HEK293 (cell line): ENCODE results near the gene ADSS1.

Experiments used
- CTCF ChIA-PET: fragments of 350-600 bp; formaldehyde crosslinking; extraction: SDS; loops from one replicate; lab custom pipeline; 2021; ENCODE audit warnings: antibody characterized with exemption; lab: Yijun Ruan, JAX
- POLR2A ChIA-PET: fragments of 300-600 bp; formaldehyde crosslinking; extraction: SDS; loops from one replicate; lab custom pipeline; 2020; ENCODE audit warnings: antibody characterized with exemption, inconsistent platforms; lab: Yijun Ruan, JAX
- H3K27ac ChIP-seq: fragments of 200-500 bp; sonication (Bioruptor generic); 2 replicates; pipeline ENCODE4 v1.5.1; 2014; ENCODE audit warnings: low read depth, low read length, control low read depth, inconsistent platforms; ENCODE audit errors: extremely low read depth
- H3K36me3 ChIP-seq, 2 experiments: fragments of 200-500 bp in 1 of 2; sonication (Bioruptor generic) in 1 of 2; 1 replicate in 1 of 2; 2 replicates in 1 of 2; pipeline ENCODE4 v1.5.1; 2014 to 2017; ENCODE audit warnings: inconsistent platforms in 2 of 2, low read length in 2 of 2; ENCODE audit not compliant: control insufficient read depth in 2 of 2, insufficient read depth in 1 of 2
- H3K4me1 ChIP-seq: fragments of 200-500 bp; sonication (Bioruptor generic); 2 replicates; pipeline ENCODE4 v1.5.1; 2014; ENCODE audit warnings: mild to moderate bottlenecking, low read length, inconsistent platforms; ENCODE audit not compliant: control insufficient read depth, insufficient read depth
- H3K4me3 ChIP-seq: 2 replicates; pipeline ENCODE4 v1.5.1; 2011; ENCODE audit warnings: low read depth, mild to moderate bottlenecking, control low read depth, low read length, moderate library complexity
- H3K9me3 ChIP-seq: fragments of 200-500 bp; sonication (Bioruptor generic); 2 replicates; pipeline ENCODE4 v1.5.1; 2014; ENCODE audit warnings: low read depth, low read length, inconsistent platforms; ENCODE audit not compliant: control insufficient read depth, insufficient read depth
- GLI2 ChIP-seq: fragments of 450-650 bp; formaldehyde crosslinking; IDR thresholded peaks from 2 replicates; pipeline ENCODE4; 2017; ENCODE audit warnings: missing biosample characterization, missing genetic modification characterization, low read depth, borderline replicate concordance
- KLF10 ChIP-seq: fragments of 450-650 bp; IDR thresholded peaks from 2 replicates; pipeline ENCODE4 v1.5.1; 2018; ENCODE audit warnings: missing biosample characterization, mild to moderate bottlenecking, missing genetic modification characterization
- KLF16 ChIP-seq: fragments of 450-650 bp; formaldehyde crosslinking; IDR thresholded peaks from 2 replicates; pipeline ENCODE4 v1.5.1; 2017; ENCODE audit warnings: missing biosample characterization, missing genetic modification characterization
- PATZ1 ChIP-seq: fragments of 450-650 bp; formaldehyde crosslinking; IDR thresholded peaks from 2 replicates; pipeline ENCODE4 v1.5.1; 2016; ENCODE audit warnings: missing biosample characterization, missing genetic modification characterization
- PRDM10 ChIP-seq: fragments of 450-650 bp; formaldehyde crosslinking; IDR thresholded peaks from 2 replicates; pipeline ENCODE4 v1.5.1; 2016; ENCODE audit warnings: missing biosample characterization, missing genetic modification characterization
- REPIN1 ChIP-seq: fragments of 450-650 bp; formaldehyde crosslinking; IDR thresholded peaks from 2 replicates; pipeline ENCODE4 v1.5.1; 2017; ENCODE audit warnings: missing biosample characterization, missing genetic modification characterization, low read depth
- SCRT1 ChIP-seq: fragments of 450-650 bp; formaldehyde crosslinking; IDR thresholded peaks from 2 replicates; pipeline ENCODE4 v1.5.1; 2016; ENCODE audit warnings: missing biosample characterization, missing genetic modification characterization, borderline replicate concordance
- YY1 ChIP-seq: fragments of 450-650 bp; formaldehyde crosslinking; IDR thresholded peaks from 2 replicates; pipeline ENCODE4 v1.5.1; 2018; ENCODE audit warnings: missing biosample characterization, missing genetic modification characterization
- ZBTB20 ChIP-seq: fragments of 450-650 bp; formaldehyde crosslinking; IDR thresholded peaks from 2 replicates; pipeline ENCODE4 v1.5.1; 2016; ENCODE audit warnings: missing biosample characterization, missing genetic modification characterization
- ZFP37 ChIP-seq: fragments of 450-650 bp; formaldehyde crosslinking; IDR thresholded peaks from 2 replicates; pipeline ENCODE4 v1.5.1; 2016; ENCODE audit warnings: missing biosample characterization, missing genetic modification characterization
- ZIC2 ChIP-seq: fragments of 450-650 bp; formaldehyde crosslinking; IDR thresholded peaks from 2 replicates; pipeline ENCODE4 v1.5.1; 2016; ENCODE audit warnings: missing biosample characterization, missing genetic modification characterization
- ZNF132 ChIP-seq: fragments of 450-650 bp; formaldehyde crosslinking; IDR thresholded peaks from 2 replicates; pipeline ENCODE4 v1.5.1; 2017; ENCODE audit warnings: missing biosample characterization, missing genetic modification characterization, borderline replicate concordance
- ZNF140 ChIP-seq: fragments of 450-650 bp; formaldehyde crosslinking; IDR thresholded peaks from 2 replicates; pipeline ENCODE4 v1.5.1; 2016; ENCODE audit warnings: missing biosample characterization, missing genetic modification characterization
- ZNF223 ChIP-seq: fragments of 450-650 bp; formaldehyde crosslinking; IDR thresholded peaks from 2 replicates; pipeline ENCODE4 v1.5.1; 2016; ENCODE audit warnings: missing biosample characterization, missing genetic modification characterization
- ZNF280C ChIP-seq: fragments of 450-650 bp; formaldehyde crosslinking; IDR thresholded peaks from 2 replicates; pipeline ENCODE4 v1.5.1; 2016; ENCODE audit warnings: missing biosample characterization, missing genetic modification characterization
- ZNF311 ChIP-seq: fragments of 450-650 bp; formaldehyde crosslinking; IDR thresholded peaks from 2 replicates; pipeline ENCODE4 v1.5.1; 2017; ENCODE audit warnings: missing biosample characterization, missing genetic modification characterization, borderline replicate concordance
- ZNF398 ChIP-seq: fragments of 450-650 bp; formaldehyde crosslinking; IDR thresholded peaks from 2 replicates; pipeline ENCODE4 v1.5.1; 2017; ENCODE audit warnings: missing biosample characterization, missing genetic modification characterization
- ZNF416 ChIP-seq: fragments of 450-650 bp; formaldehyde crosslinking; IDR thresholded peaks from 2 replicates; pipeline ENCODE4 v1.5.1; 2016; ENCODE audit warnings: missing biosample characterization, missing genetic modification characterization
- ZNF596 ChIP-seq: fragments of 450-650 bp; IDR thresholded peaks from 2 replicates; pipeline ENCODE4 v1.5.0; 2018; ENCODE audit warnings: missing biosample characterization, mild to moderate bottlenecking, missing genetic modification characterization, moderate library complexity
- ZNF610 ChIP-seq: fragments of 450-650 bp; formaldehyde crosslinking; IDR thresholded peaks from 2 replicates; pipeline ENCODE4 v1.5.1; 2016; ENCODE audit warnings: missing biosample characterization, missing genetic modification characterization, borderline replicate concordance
- ZNF639 ChIP-seq: fragments of 450-650 bp; formaldehyde crosslinking; IDR thresholded peaks from 2 replicates; pipeline ENCODE4 v1.5.1; 2016; ENCODE audit warnings: missing biosample characterization, missing genetic modification characterization
- ZNF76 ChIP-seq: fragments of 450-650 bp; formaldehyde crosslinking; IDR thresholded peaks from 2 replicates; pipeline ENCODE4; 2016; ENCODE audit warnings: low read depth, missing biosample characterization, missing genetic modification characterization, borderline replicate concordance
- ZSCAN18 ChIP-seq: fragments of 450-650 bp; formaldehyde crosslinking; IDR thresholded peaks from 2 replicates; pipeline ENCODE4 v1.5.1; 2016; ENCODE audit warnings: missing biosample characterization, missing genetic modification characterization

ADSS1 gene

GRCh38 chr14:104723651-104724406, at the start of gene ADSS1:
Gene ADSS1 (plus strand): TSS chr14:104724229. CDS start chr14:104724271, 42 bp downstream.
- no peaks in the 10 kb centered on the region; the same call in 1 of the 2 replicates for H3K4me1 ChIP-seq
- H3K4me3 ChIP-seq, result peak within 1 kb of the TSS; percentile 57
- H3K36me3 ChIP-seq, result peaks cover 0 to 2% of the 10 kb centered on the region in 2 experiments; a peak in 1 of 3 replicates
- ChIA-PET POLR2A (interaction anchor here (0.6 kb wide), 1 partner anchor 498 kb away, joined by 4 read pairs; no protein-coding TSS in a partner anchor), CTCF (interaction anchor here (0.5 to 2.2 kb wide), 12 partner anchors 13 to 1628 kb away, joined by 3 to 12 read pairs (median 3); partner anchors contain the start of gene SIVA1)
- no peaks in the 10 kb centered on the region for H3K9me3 ChIP-seq
- H3K27ac ChIP-seq, result no peak within 1 kb of the TSS
- TF ChIP-seq ZIC2 (tag by site-specific recombination), result peak; percentile 36; the same call in 1 of the 2 replicates
- TF ChIP-seq ZNF596, result 0 out of 2 replicates have a peak, but pooled peaks have one; percentile 21
- peak; percentile 75 for TF ChIP-seq KLF16
- TF ChIP-seq REPIN1, result peak; percentile 39; the same call in 1 of the 2 replicates
- 0 out of 2 replicates have a peak, but pooled peaks have one; percentile 28 for TF ChIP-seq ZNF76 (tag by site-specific recombination)
- no peak for TF ChIP-seq ZNF416
- peak; percentile 76 for TF ChIP-seq KLF10 (tag by site-specific recombination)
- TF ChIP-seq ZNF280C (tag by site-specific recombination), result no peak
- TF ChIP-seq YY1 (tag by site-specific recombination), result peak; percentile 20; the same call in 1 of the 2 replicates
- TF ChIP-seq PATZ1 (tag by site-specific recombination), result peak; percentile 90
- no peak for TF ChIP-seq SCRT1 (tag by site-specific recombination)
- TF ChIP-seq ZBTB20 (tag by site-specific recombination), result peak; percentile 33; the same call in 1 of the 2 replicates
- no peak for TF ChIP-seq ZFP37 (tag by site-specific recombination)
- 0 out of 2 replicates have a peak, but pooled peaks have one; percentile 38 for TF ChIP-seq ZNF610 (tag by site-specific recombination)
- TF ChIP-seq ZNF311 (tag by site-specific recombination), result no peak
- no peak for TF ChIP-seq PRDM10 (tag by site-specific recombination)
- peak; percentile 21; the same call in 1 of the 2 replicates for TF ChIP-seq ZNF398 (tag by site-specific recombination)
- no peak for TF ChIP-seq ZNF132 (tag by site-specific recombination)
- TF ChIP-seq ZSCAN18 (tag by site-specific recombination), result no peak
- no peak for TF ChIP-seq GLI2 (tag by site-specific recombination)
- TF ChIP-seq ZNF639, result no peak; the same call in 1 of the 2 replicates
- TF ChIP-seq ZNF140 (tag by site-specific recombination), result no peak
- TF ChIP-seq ZNF223, result no peak
